Lower lobe of right lung (tissue), 2 donors: ENCODE data around the gene CCR5AS.
A peak's percentile ranks its signal among the peaks of the same experiment; 100 is the strongest.

Experiments
- ATAC-seq, 2 donors: fragments of 200-7000 bp; cut with Tn5 transposase; one replicate each; pipeline ENCODE4 v1.9.1; 2020 to 2022; ENCODE audit warnings: mild to moderate bottlenecking in 2 of 2, moderate library complexity in 2 of 2
- DNase-seq: peaks from one replicate; pipeline ENCODE4 v3.0.0-alpha.2; 2020
- H3K27ac ChIP-seq: fragments of 200-600 bp; one replicate; pipeline ENCODE4 v1.8.0; 2022
- H3K27me3 ChIP-seq: fragments of 200-600 bp; one replicate; pipeline ENCODE4 v1.8.0; 2022; ENCODE audit warnings: low read depth
- H3K36me3 ChIP-seq: fragments of 200-600 bp; one replicate; pipeline ENCODE4 v1.8.0; 2022; ENCODE audit warnings: mild to moderate bottlenecking
- H3K4me1 ChIP-seq: fragments of 200-600 bp; one replicate; pipeline ENCODE4 v1.8.0; 2022
- H3K4me3 ChIP-seq: fragments of 200-600 bp; one replicate; pipeline ENCODE4 v1.8.0; 2022; ENCODE audit warnings: mild to moderate bottlenecking
- H3K9me3 ChIP-seq: fragments of 200-600 bp; one replicate; pipeline ENCODE4 v1.8.0; 2022
- CTCF ChIP-seq: fragments of 200-600 bp; IDR thresholded peaks from one replicate; pipeline ENCODE4 v1.8.0; 2022; ENCODE audit warnings: antibody characterized with exemption, mild to moderate bottlenecking
- intact Hi-C: fragments of 100-400 bp; cut with DNase I; formaldehyde crosslinking; loops from one replicate; pipeline ENCODE4 v1.11.0; 2022
- donor health status: DM: no; HTN: yes; CAD: no; lungs with severe emphysema.

The CCR5AS gene

GRCh38 chr3:46453526-46454208 is 46.8 kb upstream of the CCR5AS start:
- DNase-seq (no peak), ATAC-seq (no peak)
- Histone ChIP-seq H3K4me1 (no peaks in the 10 kb centered on the region), H3K27me3 (no peaks in the 10 kb centered on the region), H3K36me3 (no peaks in the 10 kb centered on the region), H3K27ac (no peak overlapping the region), H3K4me3 (no peak overlapping the region), H3K9me3 (no peaks in the 10 kb centered on the region)
- intact Hi-C loops, result no loop called here
- TF ChIP-seq CTCF, result no peak

- Histone ChIP-seq H3K27ac (no peak overlapping the region), H3K9me3 (no peaks in the 10 kb centered on the region), H3K4me1 (no peaks in the 10 kb centered on the region), H3K36me3 (no peaks in the 10 kb centered on the region), H3K27me3 (no peaks in the 10 kb centered on the region), H3K4me3 (no peak overlapping the region)
- DNase-seq (no peak), ATAC-seq (no peak)
- intact Hi-C loops, result no loop called here
- TF ChIP-seq CTCF, result peak; percentile 54
Measured at GRCh38 chr3:46449755-46450552, 43.1 kb upstream of the CCR5AS start.

GRCh38 chr3:46448721-46449120 is 41.9 kb upstream of the CCR5AS start:
- intact Hi-C loops, result no loop called here
- no peak for DNase-seq
- H3K9me3 ChIP-seq, result no peaks in the 10 kb centered on the region
- no peak overlapping the region for H3K27ac ChIP-seq
- H3K4me3 ChIP-seq, result no peak overlapping the region
- no peaks in the 10 kb centered on the region for H3K27me3 ChIP-seq
- ATAC-seq, result no peak
- no peak for TF ChIP-seq CTCF
- no peaks in the 10 kb centered on the region for H3K4me1 ChIP-seq
- no peaks in the 10 kb centered on the region for H3K36me3 ChIP-seq

- no peak for TF ChIP-seq CTCF
- H3K4me3 ChIP-seq, result no peak overlapping the region
- H3K36me3 ChIP-seq, result no peaks in the 10 kb centered on the region
- no peaks in the 10 kb centered on the region for H3K4me1 ChIP-seq
- no peaks in the 10 kb centered on the region for H3K9me3 ChIP-seq
- DNase-seq (no peak), ATAC-seq (peak in 1 of 2 donors; percentile 15)
- intact Hi-C loops, result no loop called here
- H3K27me3 ChIP-seq, result no peaks in the 10 kb centered on the region
- no peak overlapping the region for H3K27ac ChIP-seq
Measured at GRCh38 chr3:46447228-46447985, 40.5 kb upstream of the CCR5AS start.

GRCh38 chr3:46442576-46443530 is 36.0 kb upstream of the CCR5AS start:
- no peaks in the 10 kb centered on the region for H3K9me3 ChIP-seq
- ATAC-seq (peak; percentile 53 to 75), DNase-seq (no peak)
- TF ChIP-seq CTCF, result peak; percentile 64
- intact Hi-C loops, result no loop called here
- H3K4me3 ChIP-seq, result no peak overlapping the region
- no peak overlapping the region for H3K27ac ChIP-seq
- H3K36me3 ChIP-seq, result peaks cover 4% of the 10 kb centered on the region
- H3K27me3 ChIP-seq, result no peaks in the 10 kb centered on the region
- no peaks in the 10 kb centered on the region for H3K4me1 ChIP-seq
